HG03139 (cell line): ENCODE data around the gene ANLN.
"Not testable (repeated sequence)": the region's sequence is repeated elsewhere in the genome, so short reads cannot be mapped to it uniquely, and the experiment has no call there.

ENCODE experiments used
- ATAC-seq: cut with Tn5 transposase; IDR thresholded peaks from one replicate; pipeline ENCODE4 v1.9.1; 2021; ENCODE audit not compliant: unreplicated experiment

ANLN gene

DNA sequence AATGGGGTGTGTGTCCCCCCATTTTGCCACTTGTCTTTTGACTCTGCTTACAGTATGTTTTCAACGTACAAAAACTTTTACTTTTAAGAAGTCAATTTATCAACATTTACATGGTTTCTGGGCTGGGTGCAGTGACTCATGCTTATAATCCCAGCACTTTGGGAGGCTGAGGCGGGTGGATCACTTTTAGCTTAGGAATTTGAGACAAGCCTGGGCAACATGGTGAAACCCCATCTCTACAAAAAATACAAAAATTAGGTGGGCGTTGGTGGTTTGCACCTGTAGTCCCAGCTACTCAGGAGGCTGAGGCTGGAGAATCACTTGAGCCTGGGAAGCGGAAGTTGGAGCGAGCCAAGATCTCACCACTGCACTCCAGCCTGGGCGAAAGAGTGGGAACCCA, 107.5 kb downstream of the ANLN start:
- not testable (repeated sequence) for ATAC-seq

- ATAC-seq, result no peak
Observed at GRCh38 chr7:36497775-36498174, 108.1 kb downstream of the ANLN start.
